Sigmoid colon (tissue), 4 donors: ENCODE data around the gene METAP1.

Source experiments
- CTCF ChIP-seq, 4 experiments: fragments of 450-650 bp in 3 of 4; fragments of 200-600 bp in 1 of 4; IDR thresholded peaks; one replicate each; pipeline ENCODE4 v1.5.1; 2016 to 2019; ENCODE audit warnings: antibody characterized with exemption in 4 of 4, mild to moderate bottlenecking in 3 of 4, moderate library complexity in 2 of 4
- EP300 ChIP-seq, 4 donors: sonication (generic); formaldehyde crosslinking; IDR thresholded peaks; one replicate each; pipeline ENCODE4 v1.6.1; 2017; ENCODE audit warnings: antibody characterized with exemption in 4 of 4
- POLR2A ChIP-seq, 2 donors: fragments of 450-650 bp; IDR thresholded peaks; one replicate each; pipeline ENCODE4 v1.6.1; 2016; ENCODE audit warnings: antibody characterized with exemption in 2 of 2, mild to moderate bottlenecking in 2 of 2, moderate library complexity in 2 of 2
- POLR2AphosphoS5 ChIP-seq, 4 donors: sonication (generic); formaldehyde crosslinking; IDR thresholded peaks; one replicate each; pipeline ENCODE4 v1.6.1; 2017; ENCODE audit warnings: antibody characterized with exemption in 4 of 4

DNA sequence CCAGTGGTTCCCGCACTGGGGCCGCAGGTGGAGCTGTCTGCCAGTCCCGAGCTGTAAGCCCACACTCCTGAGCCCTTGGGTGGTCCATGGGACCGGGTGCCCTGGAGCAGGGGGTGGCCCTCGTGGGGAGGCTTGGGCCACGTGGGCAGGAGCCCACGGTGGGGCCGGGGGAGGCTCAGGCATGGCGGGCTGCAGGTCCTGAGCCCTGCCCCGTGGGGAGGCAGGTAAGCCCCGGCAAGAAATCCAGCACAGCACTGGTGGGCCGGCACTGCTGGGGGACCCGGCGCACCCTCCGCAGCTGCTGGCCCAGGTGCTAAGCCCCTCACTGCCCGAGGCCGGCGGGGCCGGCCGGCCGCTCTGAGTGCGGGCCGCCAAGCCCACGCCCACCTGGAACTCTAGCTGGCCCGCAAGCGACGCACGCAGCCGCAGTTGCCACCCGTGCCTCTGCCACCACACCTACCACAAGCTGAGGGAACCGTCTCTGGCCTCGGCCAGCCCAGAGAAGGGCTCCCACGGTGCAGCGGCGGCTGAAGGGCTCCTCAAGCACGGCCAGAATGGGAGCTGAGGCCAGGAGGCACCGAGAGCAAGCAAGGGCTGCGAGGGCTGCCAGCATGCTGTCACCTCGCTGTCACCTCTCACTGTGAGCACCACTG lies 2.0 kb upstream of the METAP1 start:
- TF ChIP-seq POLR2AphosphoS5 (IDR thresholded peaks at IDR 0.05), result no peak
- no peak for TF ChIP-seq CTCF (IDR thresholded peaks at IDR 0.05)
- no peak for TF ChIP-seq EP300 (IDR thresholded peaks at IDR 0.05)
- TF ChIP-seq POLR2A (IDR thresholded peaks at IDR 0.05), result no peak
